HG02623 (cell line): ENCODE data around the gene RGS6.
A peak's percentile ranks its signal among the peaks of the same experiment; 100 is the strongest.

Experiments used
- ATAC-seq: cut with Tn5 transposase; IDR thresholded peaks from one replicate; pipeline ENCODE4 v1.9.1; 2021; ENCODE audit warnings: moderate library complexity; ENCODE audit not compliant: unreplicated experiment

The RGS6 gene

GRCh38 chr14:72485695-72486094 lies 553.5 kb downstream of the RGS6 start:
- no peak for ATAC-seq

- ATAC-seq, result no peak
Measured at GRCh38 chr14:72488514-72488913, 556.3 kb downstream of the RGS6 start.

GRCh38 chr14:72492196-72492595 lies 560.0 kb downstream of the RGS6 start:
- ATAC-seq, result no peak

- ATAC-seq, result no peak
Measured at GRCh38 chr14:72495668-72496067, 563.4 kb downstream of the RGS6 start.

GRCh38 chr14:72498646-72499045 lies 566.4 kb downstream of the RGS6 start:
- ATAC-seq, result no peak

GRCh38 chr14:72499746-72500145 lies 567.5 kb downstream of the RGS6 start:
- ATAC-seq, result no peak

GRCh38 chr14:72500234-72500838 lies 568.1 kb downstream of the RGS6 start:
- ATAC-seq, result no peak

- ATAC-seq, result no peak
Measured at GRCh38 chr14:72501439-72501838, 569.2 kb downstream of the RGS6 start.

GRCh38 chr14:72503271-72503670 lies 571.0 kb downstream of the RGS6 start:
- no peak for ATAC-seq

- no peak for ATAC-seq
Measured at GRCh38 chr14:72503696-72504368, 571.6 kb downstream of the RGS6 start.

GRCh38 chr14:72510566-72510965 lies 578.3 kb downstream of the RGS6 start:
- ATAC-seq, result no peak

- no peak for ATAC-seq
Measured at GRCh38 chr14:72512281-72512680, 580.1 kb downstream of the RGS6 start.

GRCh38 chr14:72512925-72513324 lies 580.7 kb downstream of the RGS6 start:
- no peak for ATAC-seq

- ATAC-seq, result no peak
Measured at GRCh38 chr14:72513346-72513745, 581.1 kb downstream of the RGS6 start.

GRCh38 chr14:72513965-72514659 lies 581.9 kb downstream of the RGS6 start:
- no peak for ATAC-seq

- no peak for ATAC-seq
Measured at GRCh38 chr14:72514660-72515025, 582.4 kb downstream of the RGS6 start.

- ATAC-seq, result no peak
Measured at GRCh38 chr14:72515779-72516770, 583.8 kb downstream of the RGS6 start.

GRCh38 chr14:72516936-72517700 lies 584.9 kb downstream of the RGS6 start:
- ATAC-seq, result no peak

GRCh38 chr14:72517736-72518135 lies 585.5 kb downstream of the RGS6 start:
- no peak for ATAC-seq

- peak; percentile 61 for ATAC-seq
Measured at GRCh38 chr14:72518809-72519377, 586.7 kb downstream of the RGS6 start.
